ENCODE measurements around the gene SLC22A6. TPM values are rescaled to one million over a fixed set of nuclear protein-coding genes. Genes with fewer than 3 reads are reported as not detected.

The SLC22A6 gene
- total RNA-seq, 2 experiments from 2014 or later = not detected

- H3K4me1 Mint-ChIP-seq = no peaks in the 10 kb centered on the region
- POLR2A ChIA-PET = no interaction called here
- no peaks in the 10 kb centered on the region for H3K36me3 Mint-ChIP-seq (ENCODE audit: low read depth)
Measured at GRCh38 chr11:63012430-63012829, 27.7 kb upstream of the SLC22A6 start.

GRCh38 chr11:63010934-63011439 is 26.2 kb upstream of the SLC22A6 start:
- Mint-ChIP-seq H3K9me3 (no peaks in the 10 kb centered on the region), H3K36me3 (ENCODE audit: low read depth) (no peaks in the 10 kb centered on the region)
- CTCF ChIA-PET = interaction anchor here (0.6 kb wide), 1 partner anchor 205 kb away, joined by 5 read pairs; no protein-coding TSS in a partner anchor

More at GRCh38 chr11:63012430-63012829, 27.7 kb upstream of the SLC22A6 start:
- H3K9me3 Mint-ChIP-seq = no peaks in the 10 kb centered on the region
- H3K27ac Mint-ChIP-seq = no peak overlapping the region
- H3K4me3 Mint-ChIP-seq = no peak overlapping the region
- DNase-seq = no peak
- no peaks in the 10 kb centered on the region for H3K27me3 Mint-ChIP-seq
- CTCF ChIA-PET = no interaction called here

DNA sequence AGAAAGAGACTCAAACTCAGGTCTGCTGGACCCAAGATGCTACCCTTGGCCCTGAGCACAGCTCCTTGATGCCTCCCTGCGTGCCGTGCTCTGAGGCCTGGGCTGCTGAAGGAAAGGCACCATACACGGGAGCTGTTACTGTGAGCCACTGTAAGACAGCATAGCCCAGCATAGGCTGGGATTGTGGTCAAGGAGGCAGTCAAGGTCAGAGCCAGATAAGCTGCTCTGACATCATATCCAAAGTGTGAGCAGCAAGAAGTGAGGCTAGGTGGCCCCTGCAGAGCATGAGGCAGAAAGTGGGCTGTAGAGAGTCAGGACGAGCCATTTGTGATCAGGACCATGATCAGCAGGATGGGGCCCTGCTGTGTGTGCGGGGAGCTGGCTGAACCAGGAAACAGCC is 23.2 kb upstream of the SLC22A6 start:
- POLR2A ChIA-PET = no interaction called here

More at GRCh38 chr11:63010934-63011439, 26.2 kb upstream of the SLC22A6 start:
- H3K27me3 Mint-ChIP-seq = no peaks in the 10 kb centered on the region
- no peak overlapping the region for H3K4me3 Mint-ChIP-seq
- no peaks in the 10 kb centered on the region for H3K4me1 Mint-ChIP-seq
- no peak overlapping the region for H3K27ac Mint-ChIP-seq
- POLR2A ChIA-PET = no interaction called here
- DNase-seq = no peak

GRCh38 chr11:63001456-63001855 is 16.7 kb upstream of the SLC22A6 start:
- DNase-seq = no peak
- H3K9me3 Mint-ChIP-seq = no peaks in the 10 kb centered on the region
- H3K27ac Mint-ChIP-seq = no peak overlapping the region
- peaks cover 11% of the 10 kb centered on the region for H3K27me3 Mint-ChIP-seq
- no peak overlapping the region for H3K4me3 Mint-ChIP-seq
- POLR2A ChIA-PET = no interaction called here
- CTCF ChIA-PET = interaction anchor here (2.0 kb wide), 1 partner anchor 10 kb away, joined by 5 read pairs; no protein-coding TSS in a partner anchor
- H3K36me3 Mint-ChIP-seq (ENCODE audit: low read depth) = no peaks in the 10 kb centered on the region
- peaks cover 2% of the 10 kb centered on the region for H3K4me1 Mint-ChIP-seq

More for the DNA sequence above, 23.2 kb upstream of the SLC22A6 start:
- no peak for DNase-seq
- H3K27ac Mint-ChIP-seq = no peak overlapping the region
- H3K4me1 Mint-ChIP-seq = no peaks in the 10 kb centered on the region
- H3K9me3 Mint-ChIP-seq = no peaks in the 10 kb centered on the region
- CTCF ChIA-PET = interaction anchor here (0.6 to 1.8 kb wide), 4 partner anchors 13 to 500 kb away, joined by 3 to 5 read pairs (median 4); no protein-coding TSS in a partner anchor
- no peak overlapping the region for H3K4me3 Mint-ChIP-seq
- H3K27me3 Mint-ChIP-seq = peaks cover 11% of the 10 kb centered on the region
- H3K36me3 Mint-ChIP-seq (ENCODE audit: low read depth) = no peaks in the 10 kb centered on the region

DNA sequence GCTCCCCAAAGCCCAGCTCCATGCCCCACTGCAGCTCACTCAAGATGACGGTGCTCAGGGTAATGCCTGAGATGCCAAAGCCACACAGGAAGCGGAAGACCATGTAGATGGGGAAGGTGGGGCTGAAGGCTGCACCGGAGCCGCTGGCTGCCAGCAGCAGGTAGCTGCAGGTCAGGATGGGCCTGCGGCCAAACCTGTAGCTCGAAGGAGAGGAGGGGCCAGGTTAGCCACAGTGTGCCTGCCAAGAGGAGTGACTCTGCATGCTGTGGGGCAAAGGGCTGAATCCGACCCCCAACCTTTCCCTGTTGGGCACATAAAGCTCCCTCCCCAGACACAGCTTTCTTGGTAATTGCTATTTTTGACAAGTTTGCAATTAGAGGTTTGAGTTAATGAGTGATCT is 14.9 kb upstream of the SLC22A6 start:
- ChIA-PET POLR2A (no interaction called here), CTCF (interaction anchor here (0.7 kb wide), 1 partner anchor 79 kb away, joined by 3 read pairs; no protein-coding TSS in a partner anchor)
- Mint-ChIP-seq H3K4me1 (peaks cover 2% of the 10 kb centered on the region), H3K36me3 (ENCODE audit: low read depth) (no peaks in the 10 kb centered on the region), H3K27me3 (peaks cover 6% of the 10 kb centered on the region), H3K9me3 (no peaks in the 10 kb centered on the region), H3K4me3 (no peak overlapping the region), H3K27ac (no peak overlapping the region)
- no peak for DNase-seq

GRCh38 chr11:62999156-62999555 is 14.4 kb upstream of the SLC22A6 start:
- ChIA-PET CTCF (no interaction called here), POLR2A (no interaction called here)
- no peaks in the 10 kb centered on the region for H3K36me3 Mint-ChIP-seq (ENCODE audit: low read depth)
- no peak overlapping the region for H3K4me3 Mint-ChIP-seq
- H3K9me3 Mint-ChIP-seq = no peaks in the 10 kb centered on the region
- H3K4me1 Mint-ChIP-seq = peaks cover 2% of the 10 kb centered on the region
- peaks cover 2% of the 10 kb centered on the region for H3K27me3 Mint-ChIP-seq
- no peak for DNase-seq
- no peak overlapping the region for H3K27ac Mint-ChIP-seq

GRCh38 chr11:62996271-62996670 is 11.5 kb upstream of the SLC22A6 start:
- no peak overlapping the region for H3K27ac Mint-ChIP-seq
- no peaks in the 10 kb centered on the region for H3K9me3 Mint-ChIP-seq
- H3K4me3 Mint-ChIP-seq = no peak overlapping the region
- H3K27me3 Mint-ChIP-seq = no peaks in the 10 kb centered on the region
- peaks cover 2% of the 10 kb centered on the region for H3K4me1 Mint-ChIP-seq
- no peak for DNase-seq
- POLR2A ChIA-PET = no interaction called here
- CTCF ChIA-PET = no interaction called here
- no peaks in the 10 kb centered on the region for H3K36me3 Mint-ChIP-seq (ENCODE audit: low read depth)

GRCh38 chr11:62994775-62995174 is 10.0 kb upstream of the SLC22A6 start:
- Mint-ChIP-seq H3K9me3 (no peaks in the 10 kb centered on the region), H3K36me3 (ENCODE audit: low read depth) (no peaks in the 10 kb centered on the region), H3K4me3 (no peak overlapping the region), H3K27me3 (peaks cover 2% of the 10 kb centered on the region), H3K4me1 (peaks cover 2% of the 10 kb centered on the region), H3K27ac (no peak overlapping the region)
- POLR2A ChIA-PET = no interaction called here
- CTCF ChIA-PET = no interaction called here
- DNase-seq = no peak

DNA sequence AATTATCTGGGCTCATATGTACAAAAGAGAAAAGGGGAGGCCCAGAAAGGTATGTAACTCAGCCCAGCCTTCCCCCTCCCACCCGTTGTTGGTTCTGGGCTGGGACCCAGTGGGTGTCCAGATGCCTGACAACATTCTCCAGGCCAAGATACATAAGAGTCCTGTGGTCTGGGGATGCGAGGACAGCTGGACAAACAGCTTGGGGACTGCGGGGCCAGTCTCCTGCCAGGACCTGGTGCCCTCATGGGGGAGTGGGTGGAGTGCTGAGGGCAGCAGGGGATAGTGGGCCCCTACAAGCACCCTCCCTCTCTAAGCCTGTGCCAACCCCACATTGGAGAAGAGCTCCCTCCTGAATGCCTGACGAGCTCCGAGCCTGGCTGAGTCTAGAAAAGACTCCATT is 3.5 kb upstream of the SLC22A6 start:
- POLR2A ChIA-PET = no interaction called here

DNA sequence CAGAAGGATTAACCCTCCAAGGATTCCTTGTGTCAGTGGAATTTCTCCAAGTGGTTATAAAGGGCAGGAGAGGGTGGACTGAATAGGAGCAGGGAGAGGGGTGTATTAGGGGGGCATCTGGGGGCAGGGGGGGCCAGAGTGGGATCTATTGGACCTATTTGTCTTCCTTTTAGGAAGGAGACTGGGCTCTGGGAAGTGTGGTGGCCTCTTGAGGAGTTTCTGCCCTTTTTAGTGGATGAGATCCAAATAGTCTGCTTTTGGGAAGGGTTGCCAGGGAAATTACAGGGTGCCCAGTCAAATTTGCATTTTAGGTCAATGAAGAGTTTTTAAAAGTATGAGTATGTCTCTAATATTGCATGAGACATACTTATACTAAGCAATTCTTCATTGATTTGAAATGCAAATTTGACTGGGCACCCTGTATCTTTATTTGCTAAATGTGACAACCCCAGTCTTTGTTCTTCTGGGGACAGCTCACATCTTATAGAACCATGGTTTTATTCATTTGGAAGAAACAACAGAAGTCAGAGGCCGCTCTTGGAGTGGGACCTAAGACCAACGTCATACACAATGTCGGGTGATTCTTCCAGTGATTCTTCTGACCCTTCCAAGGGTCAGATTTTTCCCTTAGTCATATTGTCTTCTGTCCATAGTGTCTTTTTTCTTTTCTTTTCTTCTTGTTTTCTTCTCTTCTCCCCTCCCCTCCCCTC is 429 bp upstream of the SLC22A6 start:
- no peak overlapping the region for H3K4me3 Mint-ChIP-seq
- no peaks in the 10 kb centered on the region for H3K9me3 Mint-ChIP-seq
- CTCF ChIA-PET = interaction anchor here (0.9 kb wide), 1 partner anchor 38 kb away, joined by 4 read pairs; no protein-coding TSS in a partner anchor
- POLR2A ChIA-PET = no interaction called here
- H3K27ac Mint-ChIP-seq = no peak overlapping the region
- no peaks in the 10 kb centered on the region for H3K4me1 Mint-ChIP-seq
- DNase-seq = no peak
- H3K27me3 Mint-ChIP-seq = peaks cover 3% of the 10 kb centered on the region
- H3K36me3 Mint-ChIP-seq (ENCODE audit: low read depth) = no peaks in the 10 kb centered on the region

More for the DNA sequence above, 3.5 kb upstream of the SLC22A6 start:
- no peak for DNase-seq
- CTCF ChIA-PET = no interaction called here
- H3K4me3 Mint-ChIP-seq = no peak overlapping the region
- H3K36me3 Mint-ChIP-seq (ENCODE audit: low read depth) = no peaks in the 10 kb centered on the region
- H3K9me3 Mint-ChIP-seq = no peaks in the 10 kb centered on the region
- no peak overlapping the region for H3K27ac Mint-ChIP-seq
- H3K27me3 Mint-ChIP-seq = peaks cover 6% of the 10 kb centered on the region
- no peaks in the 10 kb centered on the region for H3K4me1 Mint-ChIP-seq

- no peak for DNase-seq
- POLR2A ChIA-PET = no interaction called here
- Mint-ChIP-seq H3K9me3 (no peaks in the 10 kb centered on the region), H3K27me3 (peaks cover 3% of the 10 kb centered on the region), H3K36me3 (ENCODE audit: low read depth) (no peaks in the 10 kb centered on the region), H3K4me1 (no peaks in the 10 kb centered on the region), H3K27ac (no peak overlapping the region), H3K4me3 (no peak overlapping the region)
- CTCF ChIA-PET = interaction anchor here (0.6 to 0.9 kb wide), 2 partner anchors 8 to 31 kb away, joined by 3 to 4 read pairs; no protein-coding TSS in a partner anchor
Measured at GRCh38 chr11:62983536-62984199, 1.1 kb downstream of the SLC22A6 start.

GRCh38 chr11:62981743-62982142 is 3.0 kb downstream of the SLC22A6 start:
- Mint-ChIP-seq H3K4me3 (no peak overlapping the region), H3K36me3 (ENCODE audit: low read depth) (no peaks in the 10 kb centered on the region), H3K27me3 (peaks cover 2% of the 10 kb centered on the region), H3K4me1 (no peaks in the 10 kb centered on the region), H3K27ac (no peak overlapping the region), H3K9me3 (no peaks in the 10 kb centered on the region)
- POLR2A ChIA-PET = no interaction called here
- DNase-seq = no peak
- CTCF ChIA-PET = no interaction called here

- Mint-ChIP-seq H3K4me3 (no peak overlapping the region), H3K9me3 (no peaks in the 10 kb centered on the region), H3K27ac (no peak overlapping the region), H3K4me1 (no peaks in the 10 kb centered on the region), H3K36me3 (ENCODE audit: low read depth) (no peaks in the 10 kb centered on the region), H3K27me3 (no peaks in the 10 kb centered on the region)
- CTCF ChIA-PET = interaction anchor here (0.9 kb wide), 1 partner anchor 20 kb away, joined by 3 read pairs; no protein-coding TSS in a partner anchor
- POLR2A ChIA-PET = no interaction called here
- no peak for DNase-seq
Measured at GRCh38 chr11:62980133-62980760, 4.5 kb downstream of the SLC22A6 start.
